Neuronal stem cell (in vitro differentiated cells): ENCODE results near the gene PAPOLA.

Experiments used
- DNase-seq: peaks from one replicate; pipeline ENCODE4 v3.0.0-alpha.2; 2013; ENCODE audit warnings: low spot score
- H2AFZ ChIP-seq: one replicate; pipeline ENCODE4 v1.6.1; 2013; ENCODE audit warnings: mild to moderate bottlenecking, low read length, inconsistent platforms
- H2AK5ac ChIP-seq: 2 replicates; pipeline ENCODE4 v1.6.1; 2013; ENCODE audit warnings: low read depth, mild to moderate bottlenecking, inconsistent platforms, low read length, moderate library complexity, mixed read lengths
- H2BK120ac ChIP-seq: 2 replicates; pipeline ENCODE4 v1.6.1; 2013; ENCODE audit warnings: low read depth, mild to moderate bottlenecking, inconsistent platforms, low read length, moderate library complexity, mixed read lengths
- H2BK12ac ChIP-seq: one replicate; pipeline ENCODE4 v1.6.1; 2013; ENCODE audit warnings: low read length, inconsistent platforms
- H2BK15ac ChIP-seq: 2 replicates; pipeline ENCODE4 v1.6.1; 2013; ENCODE audit warnings: mild to moderate bottlenecking, low read length, inconsistent platforms, mixed read lengths
- H2BK5ac ChIP-seq: one replicate; pipeline ENCODE4 v1.6.1; 2013; ENCODE audit warnings: inconsistent platforms, mild to moderate bottlenecking, low read length, moderate library complexity
- H3K14ac ChIP-seq: one replicate; pipeline ENCODE4 v1.6.1; 2013; ENCODE audit warnings: low read length, inconsistent platforms
- H3K18ac ChIP-seq: 2 replicates; pipeline ENCODE4 v1.6.1; 2013; ENCODE audit warnings: low read length, inconsistent platforms
- H3K23ac ChIP-seq: 2 replicates; pipeline ENCODE4 v1.6.1; 2013; ENCODE audit warnings: low read depth, mild to moderate bottlenecking, mixed read lengths, low read length, inconsistent platforms; ENCODE audit not compliant: poor library complexity
- H3K27ac ChIP-seq: replicated peaks from 3 replicates; pipeline ENCODE4 v1.5.1; 2013; ENCODE audit warnings: low read length, inconsistent platforms
- H3K27me3 ChIP-seq, 3 experiments: 2 replicates each; pipeline ENCODE4 v1.6.1; 2013; ENCODE audit warnings: low read length in 3 of 3, mild to moderate bottlenecking in 2 of 3, inconsistent platforms in 1 of 3, low read depth in 1 of 3, mixed read lengths in 1 of 3, moderate library complexity in 1 of 3; ENCODE audit not compliant: control insufficient read depth in 3 of 3, insufficient read depth in 3 of 3
- H3K36me3 ChIP-seq, 2 donors: replicated peaks in 1 of 2; 2 replicates each; pipeline ENCODE4 v1.6.1; 2013; ENCODE audit warnings: low read length in 2 of 2; ENCODE audit not compliant: control insufficient read depth in 2 of 2, insufficient read depth in 2 of 2
- H3K4ac ChIP-seq: 2 replicates; pipeline ENCODE4 v1.6.1; 2013; ENCODE audit warnings: inconsistent platforms, mild to moderate bottlenecking, low read length, moderate library complexity
- H3K4me1 ChIP-seq, 2 donors: 1 replicate in 1 of 2; 2 replicates in 1 of 2; pipeline ENCODE4 v1.6.1; 2013; ENCODE audit warnings: low read length in 2 of 2, low read depth in 1 of 2; ENCODE audit not compliant: control insufficient read depth in 2 of 2, insufficient read depth in 1 of 2
- H3K4me2 ChIP-seq: one replicate; pipeline ENCODE4 v1.6.1; 2013; ENCODE audit warnings: mild to moderate bottlenecking, low read length, inconsistent platforms; ENCODE audit not compliant: insufficient read depth, poor library complexity, severe bottlenecking
- H3K4me3 ChIP-seq, 2 donors: 2 replicates each; pipeline ENCODE4 v1.5.1; 2013; ENCODE audit warnings: low read length in 2 of 2, mild to moderate bottlenecking in 2 of 2, inconsistent platforms in 1 of 2, moderate library complexity in 1 of 2
- H3K79me1 ChIP-seq: one replicate; pipeline ENCODE4 v1.6.1; 2013; ENCODE audit warnings: low read depth, mild to moderate bottlenecking, inconsistent platforms, low read length, moderate library complexity
- H3K9ac ChIP-seq: one replicate; pipeline ENCODE4 v1.6.1; 2013; ENCODE audit warnings: mild to moderate bottlenecking, low read depth, low read length, inconsistent platforms; ENCODE audit not compliant: poor library complexity
- H3K9me3 ChIP-seq, 2 donors: replicated peaks in 1 of 2; 2 replicates each; pipeline versions ENCODE3 to v1.6.1; 2013; ENCODE audit warnings: low read length in 2 of 2, mild to moderate bottlenecking in 2 of 2, inconsistent platforms in 1 of 2, low read depth in 1 of 2, mixed read lengths in 1 of 2, moderate library complexity in 1 of 2; ENCODE audit not compliant: control insufficient read depth in 2 of 2, insufficient read depth in 1 of 2
- H4K8ac ChIP-seq: one replicate; pipeline ENCODE4 v1.6.1; 2013; ENCODE audit warnings: low read depth, mild to moderate bottlenecking, inconsistent platforms, low read length, moderate library complexity
- H4K91ac ChIP-seq: one replicate; pipeline ENCODE4 v1.6.1; 2013; ENCODE audit warnings: low read length, low read depth, mild to moderate bottlenecking, inconsistent platforms; ENCODE audit not compliant: poor library complexity
- WGBS, 2 donors: extraction: QIAGEN DNeasy Blood & Tissue Kit; methylation state at CpG; one replicate each; pipeline ENCODE4 v1.1.7; 2013; ENCODE audit warnings: missing lambda C conversion rate in 2 of 2, mixed read lengths in 1 of 2; ENCODE audit not compliant: insufficient read length in 2 of 2, insufficient replicate concordance in 1 of 2; ENCODE audit errors: extremely low coverage in 2 of 2; 5-methylcytosine and 5-hydroxymethylcytosine counted together

The PAPOLA gene

DNA sequence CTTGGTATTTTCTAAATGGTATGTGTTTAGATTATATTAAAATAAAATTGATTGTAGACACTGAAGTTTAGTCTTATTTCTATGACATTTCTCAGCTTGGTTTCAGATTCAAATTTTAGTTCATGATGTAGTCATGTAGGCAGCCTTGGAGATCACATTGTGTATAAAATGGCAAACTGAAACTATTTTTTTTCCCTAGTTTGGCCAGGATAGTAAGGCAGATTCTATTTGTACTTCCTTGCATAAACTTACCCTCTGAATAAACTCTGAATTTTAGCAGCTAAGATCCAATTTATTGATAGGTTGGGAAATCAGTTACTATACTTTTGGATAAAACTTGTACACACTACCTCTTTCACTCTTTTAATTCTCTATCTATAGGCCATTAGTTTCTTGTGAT is 30.4 kb downstream of the PAPOLA start:
- no peak for DNase-seq
- Histone ChIP-seq H2AFZ (no peak overlapping the region), H4K8ac (no peak overlapping the region), H3K27ac (no peak overlapping the region), H3K4ac (no peak overlapping the region), H2BK5ac (no peak overlapping the region), H3K9ac (no peak overlapping the region), H3K18ac (no peak overlapping the region), H3K27me3 (no peaks in the 10 kb centered on the region), H2BK15ac (no peak overlapping the region), H3K79me1 (no peaks in the 10 kb centered on the region), H3K9me3 (no peaks in the 10 kb centered on the region), H2BK120ac (no peak overlapping the region), H3K14ac (no peak overlapping the region), H4K91ac (no peak overlapping the region), H3K4me1 (no peaks in the 10 kb centered on the region), H3K4me2 (no peak overlapping the region), H3K23ac (no peak overlapping the region), H2BK12ac (no peak overlapping the region), H2AK5ac (no peak overlapping the region), H3K4me3 (no peak overlapping the region), H3K36me3 (peaks cover 0 to 98% of the 10 kb centered on the region in 2 donors)

GRCh38 chr14:96536807-96537206 is 34.6 kb downstream of the PAPOLA start:
- no peak overlapping the region for H3K4ac ChIP-seq
- no peak overlapping the region for H2BK120ac ChIP-seq
- no peaks in the 10 kb centered on the region for H3K9me3 ChIP-seq
- H2BK15ac ChIP-seq: no peak overlapping the region
- no peak overlapping the region for H3K18ac ChIP-seq
- no peak overlapping the region for H4K8ac ChIP-seq
- no peak overlapping the region for H2AFZ ChIP-seq
- H3K36me3 ChIP-seq: peaks cover 0 to 76% of the 10 kb centered on the region in 2 donors
- H3K9ac ChIP-seq: no peak overlapping the region
- no peak overlapping the region for H3K14ac ChIP-seq
- no peak overlapping the region for H3K4me2 ChIP-seq
- H3K4me1 ChIP-seq: no peaks in the 10 kb centered on the region
- H3K27ac ChIP-seq: no peak overlapping the region
- WGBS, 2 donors: no CpG with 5 or more reads among the region's 1 CpG
- no peak overlapping the region for H2AK5ac ChIP-seq
- H3K23ac ChIP-seq: no peak overlapping the region
- H2BK12ac ChIP-seq: no peak overlapping the region
- H3K27me3 ChIP-seq: no peaks in the 10 kb centered on the region
- no peak for DNase-seq
- no peak overlapping the region for H3K4me3 ChIP-seq
- no peak overlapping the region for H2BK5ac ChIP-seq
- no peak overlapping the region for H4K91ac ChIP-seq
- H3K79me1 ChIP-seq: no peaks in the 10 kb centered on the region

- no peak overlapping the region for H2BK15ac ChIP-seq
- no peak overlapping the region for H3K4me2 ChIP-seq
- H3K18ac ChIP-seq: no peak overlapping the region
- H3K14ac ChIP-seq: no peak overlapping the region
- H3K36me3 ChIP-seq: peaks cover 0 to 76% of the 10 kb centered on the region in 2 donors
- no peak overlapping the region for H2BK12ac ChIP-seq
- WGBS, 2 donors: no CpG with 5 or more reads among the region's 3 CpGs
- no peak overlapping the region for H3K4ac ChIP-seq
- no peak overlapping the region for H2BK120ac ChIP-seq
- H3K4me3 ChIP-seq: no peak overlapping the region
- no peak for DNase-seq
- no peaks in the 10 kb centered on the region for H3K27me3 ChIP-seq
- no peak overlapping the region for H3K9ac ChIP-seq
- H2AK5ac ChIP-seq: no peak overlapping the region
- no peak overlapping the region for H4K8ac ChIP-seq
- H3K9me3 ChIP-seq: no peaks in the 10 kb centered on the region
- no peaks in the 10 kb centered on the region for H3K79me1 ChIP-seq
- H2BK5ac ChIP-seq: no peak overlapping the region
- H3K23ac ChIP-seq: no peak overlapping the region
- H3K27ac ChIP-seq: no peak overlapping the region
- H3K4me1 ChIP-seq: no peaks in the 10 kb centered on the region
- H4K91ac ChIP-seq: no peak overlapping the region
- H2AFZ ChIP-seq: no peak overlapping the region
Measured at GRCh38 chr14:96538097-96538989, 36.2 kb downstream of the PAPOLA start.

DNA sequence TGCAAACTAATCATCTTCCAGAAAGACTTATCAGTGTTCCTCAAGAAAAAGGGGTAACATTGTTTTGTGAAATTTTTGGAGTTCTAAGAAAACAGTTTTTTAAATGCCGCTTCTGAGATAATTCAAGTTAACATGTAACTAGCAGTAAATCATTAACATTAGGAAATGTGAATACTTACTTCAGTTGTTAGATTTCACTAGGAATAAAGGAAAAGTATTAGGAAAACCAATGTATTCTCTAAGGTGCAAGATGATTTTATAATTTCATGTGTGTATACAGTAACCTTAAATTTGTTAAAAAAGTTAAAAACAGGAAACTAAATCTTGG is 36.8 kb downstream of the PAPOLA start:
- Histone ChIP-seq H2AFZ (no peak overlapping the region), H3K18ac (no peak overlapping the region), H3K9me3 (no peaks in the 10 kb centered on the region), H3K14ac (no peak overlapping the region), H3K4me2 (no peak overlapping the region), H2BK5ac (no peak overlapping the region), H3K27me3 (no peaks in the 10 kb centered on the region), H3K79me1 (no peaks in the 10 kb centered on the region), H3K36me3 (peaks cover 0 to 78% of the 10 kb centered on the region in 2 donors), H2BK15ac (no peak overlapping the region), H3K4me3 (no peak overlapping the region), H4K8ac (no peak overlapping the region), H3K23ac (no peak overlapping the region), H2BK120ac (no peak overlapping the region), H3K4ac (no peak overlapping the region), H3K4me1 (no peaks in the 10 kb centered on the region), H2BK12ac (no peak overlapping the region), H3K9ac (no peak overlapping the region), H2AK5ac (no peak overlapping the region), H3K27ac (no peak overlapping the region), H4K91ac (no peak overlapping the region)
- WGBS, 2 donors: no CpG with 5 or more reads among the region's 1 CpG
- DNase-seq: no peak
